ENCODE results near the gene FOXA2.

Gene FOXA2

DNA sequence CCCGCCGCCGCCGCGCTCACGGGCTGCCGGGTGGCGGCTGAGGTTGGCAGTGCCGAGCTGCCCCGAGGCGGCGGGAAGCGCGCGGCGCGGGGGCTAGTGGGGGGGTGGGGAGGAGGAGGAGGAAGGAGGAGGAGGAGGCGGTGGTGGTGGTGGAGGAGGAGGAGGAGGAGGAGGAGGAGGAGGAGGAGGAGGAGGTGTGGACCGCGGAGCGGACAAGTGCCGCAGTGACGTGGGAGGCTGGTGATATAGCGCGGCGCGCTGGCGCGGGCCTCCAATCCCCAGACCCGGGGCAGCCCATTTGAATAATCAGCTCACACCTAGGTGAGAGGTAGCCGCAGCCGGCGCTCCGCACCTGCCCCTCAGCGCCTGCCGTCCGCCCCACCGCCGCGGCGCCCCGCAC is at the start of gene FOXA2:
Gene FOXA2, minus strand, starts transcription at position 51 of the 400 bp plus-strand sequence. CDS start 294 bp downstream, outside the sequence.
- Mint-ChIP-seq H3K27ac (no peak within 1 kb of the TSS), H3K36me3 (ENCODE audit: low read depth) (no peaks in the 10 kb centered on the region), H3K4me1 (ENCODE audit: low read depth) (no peaks in the 10 kb centered on the region), H3K27me3 (peaks cover 89% of the 10 kb centered on the region), H3K9me3 (no peaks in the 10 kb centered on the region), H3K4me3 (no peak within 1 kb of the TSS)
- intact Hi-C loops (cut with micrococcal nuclease) = no loop called here

GRCh38 chr20:22630701-22631100 is 46.3 kb upstream of the FOXA2 start:
- no peak overlapping the region for H3K4me3 Mint-ChIP-seq
- no peaks in the 10 kb centered on the region for H3K36me3 Mint-ChIP-seq (ENCODE audit: low read depth)
- H3K4me1 Mint-ChIP-seq (ENCODE audit: low read depth) = no peaks in the 10 kb centered on the region
- intact Hi-C loops (cut with micrococcal nuclease) = no loop called here
- peaks cover 5% of the 10 kb centered on the region for H3K27me3 Mint-ChIP-seq
- H3K27ac Mint-ChIP-seq = no peak overlapping the region
- H3K9me3 Mint-ChIP-seq = no peaks in the 10 kb centered on the region

- H3K36me3 Mint-ChIP-seq (ENCODE audit: low read depth) = no peaks in the 10 kb centered on the region
- no peaks in the 10 kb centered on the region for H3K9me3 Mint-ChIP-seq
- H3K4me1 Mint-ChIP-seq (ENCODE audit: low read depth) = no peaks in the 10 kb centered on the region
- no peak overlapping the region for H3K27ac Mint-ChIP-seq
- H3K27me3 Mint-ChIP-seq = peaks cover 5% of the 10 kb centered on the region
- intact Hi-C loops (cut with micrococcal nuclease) = no loop called here
- no peak overlapping the region for H3K4me3 Mint-ChIP-seq
These were observed 45.6 kb upstream of the FOXA2 start for GRCh38 chr20:22629927-22630326.

GRCh38 chr20:22629447-22629846 is 45.1 kb upstream of the FOXA2 start:
- intact Hi-C loops (cut with micrococcal nuclease) = no loop called here
- Mint-ChIP-seq H3K4me3 (no peak overlapping the region), H3K4me1 (ENCODE audit: low read depth) (no peaks in the 10 kb centered on the region), H3K36me3 (ENCODE audit: low read depth) (no peaks in the 10 kb centered on the region), H3K9me3 (no peaks in the 10 kb centered on the region), H3K27me3 (peaks cover 5% of the 10 kb centered on the region), H3K27ac (no peak overlapping the region)

GRCh38 chr20:22626496-22626895 is 42.1 kb upstream of the FOXA2 start:
- H3K27ac Mint-ChIP-seq = no peak overlapping the region
- H3K36me3 Mint-ChIP-seq (ENCODE audit: low read depth) = no peaks in the 10 kb centered on the region
- H3K4me1 Mint-ChIP-seq (ENCODE audit: low read depth) = no peaks in the 10 kb centered on the region
- no peak overlapping the region for H3K4me3 Mint-ChIP-seq
- no peaks in the 10 kb centered on the region for H3K27me3 Mint-ChIP-seq
- intact Hi-C loops (cut with micrococcal nuclease) = no loop called here
- no peaks in the 10 kb centered on the region for H3K9me3 Mint-ChIP-seq

GRCh38 chr20:22623211-22623610 is 38.8 kb upstream of the FOXA2 start:
- Mint-ChIP-seq H3K4me1 (ENCODE audit: low read depth) (no peaks in the 10 kb centered on the region), H3K4me3 (no peak overlapping the region), H3K27me3 (no peaks in the 10 kb centered on the region), H3K9me3 (no peaks in the 10 kb centered on the region), H3K36me3 (ENCODE audit: low read depth) (no peaks in the 10 kb centered on the region), H3K27ac (no peak overlapping the region)
- intact Hi-C loops (cut with micrococcal nuclease) = no loop called here

DNA sequence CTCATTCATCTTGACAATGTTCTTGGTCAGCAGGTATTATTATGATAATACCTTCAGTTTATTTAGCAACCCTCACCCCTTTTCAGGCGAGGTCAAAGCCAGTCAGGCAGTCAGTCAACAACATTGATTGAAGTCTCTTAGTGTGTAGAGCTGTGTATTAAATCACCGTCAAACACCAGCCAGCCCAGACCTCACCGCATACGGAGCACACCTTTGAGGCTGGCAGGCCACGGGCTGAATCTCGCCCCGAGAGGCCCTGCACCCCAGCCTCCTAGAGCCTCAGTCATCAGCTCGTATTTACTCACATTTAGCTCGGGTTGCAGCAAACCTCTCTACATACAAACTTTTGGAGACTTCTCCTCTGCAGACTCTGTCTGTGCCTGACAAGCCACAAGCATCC is 36.0 kb upstream of the FOXA2 start:
- no peaks in the 10 kb centered on the region for H3K9me3 Mint-ChIP-seq
- no peak overlapping the region for H3K27ac Mint-ChIP-seq
- no peak overlapping the region for H3K4me3 Mint-ChIP-seq
- no peaks in the 10 kb centered on the region for H3K36me3 Mint-ChIP-seq (ENCODE audit: low read depth)
- no peaks in the 10 kb centered on the region for H3K4me1 Mint-ChIP-seq (ENCODE audit: low read depth)
- H3K27me3 Mint-ChIP-seq = peaks cover 4% of the 10 kb centered on the region
- intact Hi-C loops (cut with micrococcal nuclease) = no loop called here

DNA sequence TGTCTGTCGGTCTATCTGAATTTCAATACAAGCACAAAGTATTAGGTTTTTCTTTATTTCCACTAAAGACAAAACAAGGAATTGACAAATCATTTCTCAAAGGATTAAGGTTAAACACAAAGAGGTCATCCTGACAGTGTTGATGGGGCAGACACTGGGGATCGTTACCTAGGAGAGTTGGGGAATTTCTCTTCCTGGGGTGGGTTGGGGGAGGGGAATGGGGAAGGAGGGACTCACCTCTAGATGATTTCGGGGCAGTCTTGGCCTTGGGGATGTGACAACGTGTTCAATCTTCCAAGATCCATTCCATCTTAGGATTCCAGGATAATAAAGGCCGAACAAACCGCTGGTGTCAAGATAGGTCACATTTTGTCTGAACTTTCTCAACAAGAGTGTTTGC is 35.4 kb upstream of the FOXA2 start:
- Mint-ChIP-seq H3K9me3 (no peaks in the 10 kb centered on the region), H3K36me3 (ENCODE audit: low read depth) (no peaks in the 10 kb centered on the region), H3K4me1 (ENCODE audit: low read depth) (no peaks in the 10 kb centered on the region), H3K4me3 (no peak overlapping the region), H3K27ac (no peak overlapping the region), H3K27me3 (peaks cover 4% of the 10 kb centered on the region)
- intact Hi-C loops (cut with micrococcal nuclease) = no loop called here

- peaks cover 4% of the 10 kb centered on the region for H3K27me3 Mint-ChIP-seq
- H3K36me3 Mint-ChIP-seq (ENCODE audit: low read depth) = no peaks in the 10 kb centered on the region
- no peaks in the 10 kb centered on the region for H3K9me3 Mint-ChIP-seq
- H3K4me1 Mint-ChIP-seq (ENCODE audit: low read depth) = no peaks in the 10 kb centered on the region
- intact Hi-C loops (cut with micrococcal nuclease) = no loop called here
- no peak overlapping the region for H3K4me3 Mint-ChIP-seq
- no peak overlapping the region for H3K27ac Mint-ChIP-seq
These were observed 34.9 kb upstream of the FOXA2 start for GRCh38 chr20:22619272-22619671.

DNA sequence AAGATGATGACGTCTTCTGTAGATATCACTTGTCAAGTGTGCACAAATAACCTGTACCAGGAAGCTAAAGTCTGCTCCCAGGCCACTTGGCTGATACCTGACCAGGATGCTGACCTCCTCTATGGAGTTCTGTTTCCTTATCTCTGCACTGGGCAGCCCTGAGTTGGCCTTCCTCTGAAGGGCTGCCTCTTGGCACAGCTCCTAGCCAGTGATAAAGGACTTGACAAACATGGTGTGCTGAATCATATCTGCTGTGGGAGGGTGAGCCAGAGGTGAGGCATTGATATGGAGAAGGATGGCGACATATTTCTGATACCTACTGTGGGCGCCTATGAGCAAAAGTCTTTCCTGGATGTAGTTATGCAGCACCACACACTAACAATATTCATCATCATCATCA is 32.8 kb upstream of the FOXA2 start:
- intact Hi-C loops (cut with micrococcal nuclease) = no loop called here
- H3K4me1 Mint-ChIP-seq (ENCODE audit: low read depth) = no peaks in the 10 kb centered on the region
- H3K36me3 Mint-ChIP-seq (ENCODE audit: low read depth) = no peaks in the 10 kb centered on the region
- no peaks in the 10 kb centered on the region for H3K9me3 Mint-ChIP-seq
- H3K27ac Mint-ChIP-seq = no peak overlapping the region
- peaks cover 15% of the 10 kb centered on the region for H3K27me3 Mint-ChIP-seq
- H3K4me3 Mint-ChIP-seq = no peak overlapping the region

DNA sequence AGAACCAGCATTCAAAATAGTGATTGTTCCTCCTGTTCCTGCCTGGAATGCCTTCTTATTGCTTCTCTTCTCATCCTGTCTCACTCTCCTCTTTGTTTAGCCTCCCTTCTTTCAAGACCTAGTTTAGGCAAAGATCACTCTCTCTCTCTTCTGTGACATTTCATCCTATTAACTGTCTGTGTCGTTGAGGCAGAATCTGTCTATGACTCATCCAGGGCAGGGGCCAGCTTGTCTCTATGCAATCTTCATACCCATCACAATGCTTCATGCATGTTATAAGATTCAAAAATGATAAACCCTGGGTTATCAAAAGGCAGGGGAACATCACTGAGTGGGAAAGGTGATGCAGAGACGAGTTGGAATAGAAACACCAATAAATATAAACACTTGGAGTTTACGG is 32.2 kb upstream of the FOXA2 start:
- Mint-ChIP-seq H3K9me3 (no peaks in the 10 kb centered on the region), H3K4me3 (no peak overlapping the region), H3K4me1 (ENCODE audit: low read depth) (no peaks in the 10 kb centered on the region), H3K27ac (no peak overlapping the region), H3K27me3 (peaks cover 15% of the 10 kb centered on the region), H3K36me3 (ENCODE audit: low read depth) (no peaks in the 10 kb centered on the region)
- intact Hi-C loops (cut with micrococcal nuclease) = no loop called here

- Mint-ChIP-seq H3K36me3 (ENCODE audit: low read depth) (no peaks in the 10 kb centered on the region), H3K9me3 (no peaks in the 10 kb centered on the region), H3K4me3 (no peak overlapping the region), H3K27ac (no peak overlapping the region), H3K27me3 (peaks cover 15% of the 10 kb centered on the region), H3K4me1 (ENCODE audit: low read depth) (no peaks in the 10 kb centered on the region)
- intact Hi-C loops (cut with micrococcal nuclease) = no loop called here
These were observed 31.1 kb upstream of the FOXA2 start for GRCh38 chr20:22615425-22615824.

DNA sequence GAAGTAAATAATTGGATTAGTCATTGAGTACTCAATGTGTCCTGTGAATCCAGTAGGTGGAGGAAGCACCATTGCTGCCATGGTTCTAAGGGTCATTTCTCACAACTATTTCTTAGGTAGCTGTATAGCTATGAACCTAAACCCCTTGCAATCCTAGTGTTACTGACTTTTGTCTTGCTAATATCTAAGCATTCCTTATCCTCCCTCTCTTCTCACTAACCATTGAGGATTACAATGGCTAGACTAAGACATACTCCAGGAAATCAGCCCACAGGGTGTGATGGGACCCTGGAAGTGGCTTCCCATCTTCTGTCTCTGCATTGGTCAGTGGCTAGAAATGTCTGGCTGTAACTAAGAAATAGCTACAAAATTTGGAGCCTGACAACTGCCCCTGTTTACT is 27.3 kb upstream of the FOXA2 start:
- H3K27ac Mint-ChIP-seq = no peak overlapping the region
- H3K4me1 Mint-ChIP-seq (ENCODE audit: low read depth) = no peaks in the 10 kb centered on the region
- intact Hi-C loops (cut with micrococcal nuclease) = no loop called here
- H3K36me3 Mint-ChIP-seq (ENCODE audit: low read depth) = no peaks in the 10 kb centered on the region
- H3K27me3 Mint-ChIP-seq = peaks cover 26% of the 10 kb centered on the region
- no peak overlapping the region for H3K4me3 Mint-ChIP-seq
- no peaks in the 10 kb centered on the region for H3K9me3 Mint-ChIP-seq

DNA sequence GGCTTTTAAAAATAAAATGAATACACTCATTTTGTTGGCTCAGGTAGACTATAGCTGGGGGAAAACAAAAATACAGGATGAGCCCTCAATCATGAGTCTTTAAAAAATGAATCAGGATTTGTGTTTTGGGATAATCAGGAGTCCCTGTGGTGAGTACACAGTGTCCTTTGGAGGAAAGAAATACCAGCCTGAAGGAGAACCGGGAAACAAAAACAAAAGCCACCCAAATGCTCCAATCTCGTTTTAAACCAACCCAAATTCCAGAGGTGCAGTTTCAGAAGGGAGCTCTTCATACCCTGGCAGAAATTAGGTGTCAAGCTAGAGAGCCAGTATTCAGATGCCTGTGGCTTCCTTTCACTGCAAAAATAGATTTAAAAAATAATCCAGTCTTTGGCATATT is 23.3 kb upstream of the FOXA2 start:
- Mint-ChIP-seq H3K9me3 (no peaks in the 10 kb centered on the region), H3K27ac (no peak overlapping the region), H3K4me1 (ENCODE audit: low read depth) (no peaks in the 10 kb centered on the region), H3K36me3 (ENCODE audit: low read depth) (no peaks in the 10 kb centered on the region), H3K4me3 (no peak overlapping the region), H3K27me3 (peaks cover 13% of the 10 kb centered on the region)
- intact Hi-C loops (cut with micrococcal nuclease) = no loop called here

- Mint-ChIP-seq H3K4me3 (no peak overlapping the region), H3K4me1 (ENCODE audit: low read depth) (no peaks in the 10 kb centered on the region), H3K9me3 (no peaks in the 10 kb centered on the region), H3K27ac (no peak overlapping the region), H3K36me3 (ENCODE audit: low read depth) (no peaks in the 10 kb centered on the region), H3K27me3 (peaks cover 10% of the 10 kb centered on the region)
- intact Hi-C loops (cut with micrococcal nuclease) = no loop called here
These were observed 20.4 kb upstream of the FOXA2 start for GRCh38 chr20:22604815-22605214.
